ENCODE measurements around the gene TLR8. TPM values are rescaled to one million over a fixed set of nuclear protein-coding genes. Genes with fewer than 3 reads are reported as not detected.
"Not testable (repeated sequence)": the region's sequence is repeated elsewhere in the genome, so short reads cannot be mapped to it uniquely, and the experiment has no call there.

The TLR8 gene
- total RNA-seq, 2 donors from 2014 or later: 0.35 to 1.6 TPM

GRCh38 chrX:12958059-12958458 is 51.6 kb downstream of the TLR8 start:
- intact Hi-C loops (cut with DNase I): no loop called here
- H3K36me3 ChIP-seq: no peaks in the 10 kb centered on the region

GRCh38 chrX:12958461-12958860 is 52.0 kb downstream of the TLR8 start:
- no peak for DNase-seq
- no peak overlapping the region for H3K9ac ChIP-seq (ENCODE audit: low read depth in 2 of 2, low read length in 2 of 2)
- no peaks in the 10 kb centered on the region for H3K4me1 ChIP-seq
- no peak for TF ChIP-seq CTCF (IDR thresholded peaks at IDR 0.05)
- no peaks in the 10 kb centered on the region for H3K27me3 ChIP-seq
- H3K27ac ChIP-seq: peak overlapping the region; percentile 64
- no peaks in the 10 kb centered on the region for H3K9me3 ChIP-seq
- intact Hi-C loops (cut with DNase I): no loop called here
- no peaks in the 10 kb centered on the region for H3K36me3 ChIP-seq
- H3K4me3 ChIP-seq: no peak overlapping the region

More at GRCh38 chrX:12958059-12958458, 51.6 kb downstream of the TLR8 start:
- no peak for TF ChIP-seq CTCF (IDR thresholded peaks at IDR 0.05)
- H3K27me3 ChIP-seq: no peaks in the 10 kb centered on the region
- peak overlapping the region; percentile 64 for H3K27ac ChIP-seq
- H3K4me1 ChIP-seq: no peaks in the 10 kb centered on the region
- no peak overlapping the region for H3K4me3 ChIP-seq
- no peak for DNase-seq
- no peak overlapping the region for H3K9ac ChIP-seq (ENCODE audit: low read depth in 2 of 2, low read length in 2 of 2)
- H3K9me3 ChIP-seq: no peaks in the 10 kb centered on the region

- intact Hi-C loops (cut with DNase I): no loop called here
- Histone ChIP-seq H3K4me1 (no peaks in the 10 kb centered on the region), H3K27ac (no peak overlapping the region), H3K9ac (ENCODE audit: low read depth in 2 of 2, low read length in 2 of 2) (no peak overlapping the region), H3K36me3 (no peaks in the 10 kb centered on the region), H3K27me3 (no peaks in the 10 kb centered on the region), H3K9me3 (no peaks in the 10 kb centered on the region), H3K4me3 (no peak overlapping the region)
- DNase-seq: no peak
- no peak for TF ChIP-seq CTCF (IDR thresholded peaks at IDR 0.05)
Measured at GRCh38 chrX:12961196-12961718, 54.8 kb downstream of the TLR8 start.

- no peaks in the 10 kb centered on the region for H3K36me3 ChIP-seq
- H3K4me3 ChIP-seq: no peak overlapping the region
- H3K9ac ChIP-seq (ENCODE audit: low read depth in 2 of 2, low read length in 2 of 2): no peak overlapping the region
- H3K4me1 ChIP-seq: no peaks in the 10 kb centered on the region
- no peak for TF ChIP-seq CTCF (IDR thresholded peaks at IDR 0.05)
- H3K27me3 ChIP-seq: no peaks in the 10 kb centered on the region
- intact Hi-C loops (cut with DNase I): no loop called here
- H3K27ac ChIP-seq: no peak overlapping the region
- no peaks in the 10 kb centered on the region for H3K9me3 ChIP-seq
- no peak for DNase-seq
Measured at GRCh38 chrX:12962041-12962504, 55.7 kb downstream of the TLR8 start.

GRCh38 chrX:12963210-12963850 is 56.9 kb downstream of the TLR8 start:
- H3K27me3 ChIP-seq; H3K4me1 ChIP-seq; H3K36me3 ChIP-seq; H3K4me3 ChIP-seq; H3K9ac ChIP-seq (ENCODE audit: low read depth in 2 of 2, low read length in 2 of 2); H3K9me3 ChIP-seq; DNase-seq; intact Hi-C loops (cut with DNase I); H3K27ac ChIP-seq: not testable (repeated sequence)
